GM18870 (cell line): ENCODE measurements around the gene SCD5.

ENCODE experiments used
- ATAC-seq: cut with Tn5 transposase; IDR thresholded peaks from one replicate; pipeline ENCODE4 v1.9.1; 2021; ENCODE audit warnings: moderate library complexity; ENCODE audit not compliant: unreplicated experiment

SCD5 gene

GRCh38 chr4:82644734-82645126, 153.9 kb downstream of the SCD5 start:
- ATAC-seq = no peak

- no peak for ATAC-seq
Observed at GRCh38 chr4:82643994-82644733, 154.4 kb downstream of the SCD5 start.

- ATAC-seq = no peak
Observed at GRCh38 chr4:82642331-82642730, 156.3 kb downstream of the SCD5 start.

GRCh38 chr4:82640540-82640939, 158.1 kb downstream of the SCD5 start:
- no peak for ATAC-seq

- no peak for ATAC-seq
Observed at GRCh38 chr4:82639971-82640370, 158.6 kb downstream of the SCD5 start.

GRCh38 chr4:82638479-82638878, 160.1 kb downstream of the SCD5 start:
- no peak for ATAC-seq

- ATAC-seq = no peak
Observed at GRCh38 chr4:82630079-82630478, 168.5 kb downstream of the SCD5 start.

GRCh38 chr4:82629238-82630000, 169.2 kb downstream of the SCD5 start:
- no peak for ATAC-seq

- no peak for ATAC-seq
Observed at GRCh38 chr4:82626251-82626868, 172.2 kb downstream of the SCD5 start.

GRCh38 chr4:82624819-82625218, 173.8 kb downstream of the SCD5 start:
- ATAC-seq = no peak

GRCh38 chr4:82623121-82623683, 175.4 kb downstream of the SCD5 start:
- ATAC-seq = no peak

- ATAC-seq = no peak
Observed at GRCh38 chr4:82621251-82621650, 177.3 kb downstream of the SCD5 start.

- no peak for ATAC-seq
Observed at GRCh38 chr4:82620126-82620735, 178.4 kb downstream of the SCD5 start.

GRCh38 chr4:82618103-82618720, 180.4 kb downstream of the SCD5 start:
- no peak for ATAC-seq

GRCh38 chr4:82614838-82615449, 183.7 kb downstream of the SCD5 start:
- ATAC-seq = no peak

GRCh38 chr4:82613121-82613520, 185.5 kb downstream of the SCD5 start:
- ATAC-seq = no peak

GRCh38 chr4:82611982-82612381, 186.6 kb downstream of the SCD5 start:
- no peak for ATAC-seq

- ATAC-seq = no peak
Observed at GRCh38 chr4:82611527-82611926, 187.1 kb downstream of the SCD5 start.

GRCh38 chr4:82610041-82610440, 188.6 kb downstream of the SCD5 start:
- ATAC-seq = no peak

- no peak for ATAC-seq
Observed at GRCh38 chr4:82606622-82607021, 192.0 kb downstream of the SCD5 start.
